Upper lobe of left lung (tissue), 6 donors: ENCODE measurements around the gene SELENOM. TPM values are rescaled to one million over a fixed set of nuclear protein-coding genes. Genes with fewer than 3 reads are reported as not detected.

Experiments used
- ATAC-seq, 2 donors: fragments of 200-7000 bp; cut with Tn5 transposase; one replicate each; pipeline ENCODE4 v1.9.1; 2022; ENCODE audit warnings: mild to moderate bottlenecking in 2 of 2, moderate library complexity in 2 of 2; ENCODE audit not compliant: low FRiP score in 2 of 2
- DNase-seq, 2 donors: peaks; one replicate each; pipeline ENCODE4 v3.0.0-alpha.2; 2019 to 2020
- H3K27ac ChIP-seq, 4 donors: fragments of 200-600 bp; sonication (generic); one replicate each; pipeline ENCODE4 v1.5.1; 2016 to 2019
- H3K27me3 ChIP-seq, 4 donors: fragments of 200-600 bp; sonication (generic); one replicate each; pipeline ENCODE4 v1.5.1; 2017 to 2019
- H3K36me3 ChIP-seq, 4 donors: fragments of 200-600 bp; sonication (generic); one replicate each; pipeline ENCODE4 v1.5.1; 2016 to 2019
- H3K4me1 ChIP-seq, 4 donors: fragments of 200-600 bp; sonication (generic); one replicate each; pipeline ENCODE4 v1.5.1; 2018 to 2019
- H3K4me3 ChIP-seq, 4 donors: fragments of 200-600 bp; sonication (generic); one replicate each; pipeline ENCODE4 v1.5.1; 2017 to 2019; ENCODE audit warnings: mild to moderate bottlenecking in 2 of 4, moderate library complexity in 1 of 4
- H3K9me3 ChIP-seq, 4 donors: fragments of 200-600 bp; sonication (generic); one replicate each; pipeline ENCODE4 v1.5.1; 2018 to 2019
- EP300 ChIP-seq, 4 donors: sonication (generic); formaldehyde crosslinking; IDR thresholded peaks; one replicate each; pipeline ENCODE4 v1.5.1; 2017; ENCODE audit warnings: antibody characterized with exemption in 4 of 4, control low read depth in 2 of 4
- POLR2A ChIP-seq, 4 donors: fragments of 450-650 bp; IDR thresholded peaks; one replicate each; pipeline ENCODE4 v1.5.1; 2016 to 2017; ENCODE audit warnings: antibody characterized with exemption in 4 of 4, mild to moderate bottlenecking in 2 of 4
- POLR2AphosphoS5 ChIP-seq, 2 donors: sonication (generic); formaldehyde crosslinking; IDR thresholded peaks; one replicate each; pipeline ENCODE4 v1.5.1; 2017; ENCODE audit warnings: antibody characterized with exemption in 2 of 2
- WGBS, 2 donors: methylation state at CpG; one replicate each; pipeline ENCODE4 v1.1.5; 2017 to 2018; 5-methylcytosine and 5-hydroxymethylcytosine counted together
- total RNA-seq, 6 donors: library from RNA; depleted of rRNA in 4 of 6; stranded (reverse); fragments of >200 nt in 4 of 6; gene quantifications; one replicate each; pipeline versions ENCODE4 v1.1.0 to v1.2.1, GENCODE V29; 2016 to 2021
- TF ChIP-seq, protein P1 (sequence below), 6 experiments: fragments of 450-650 bp in 4 of 6; fragments of 200-600 bp in 2 of 6; sonication (generic) in 2 of 6; IDR thresholded peaks; one replicate each; pipeline ENCODE4 v1.5.1; 2016 to 2019; ENCODE audit warnings: antibody characterized with exemption in 6 of 6
- donor health status: DM: no; HTN: no; CAD: no; lungs with moderate emphysema.
- donor health status: DM: no; HTN: yes; CAD: no; lungs with severe emphysema.

Gene SELENOM
- total RNA-seq, 6 donors from 2014 or later: 51.3 to 154 (median 99.7) TPM

DNA sequence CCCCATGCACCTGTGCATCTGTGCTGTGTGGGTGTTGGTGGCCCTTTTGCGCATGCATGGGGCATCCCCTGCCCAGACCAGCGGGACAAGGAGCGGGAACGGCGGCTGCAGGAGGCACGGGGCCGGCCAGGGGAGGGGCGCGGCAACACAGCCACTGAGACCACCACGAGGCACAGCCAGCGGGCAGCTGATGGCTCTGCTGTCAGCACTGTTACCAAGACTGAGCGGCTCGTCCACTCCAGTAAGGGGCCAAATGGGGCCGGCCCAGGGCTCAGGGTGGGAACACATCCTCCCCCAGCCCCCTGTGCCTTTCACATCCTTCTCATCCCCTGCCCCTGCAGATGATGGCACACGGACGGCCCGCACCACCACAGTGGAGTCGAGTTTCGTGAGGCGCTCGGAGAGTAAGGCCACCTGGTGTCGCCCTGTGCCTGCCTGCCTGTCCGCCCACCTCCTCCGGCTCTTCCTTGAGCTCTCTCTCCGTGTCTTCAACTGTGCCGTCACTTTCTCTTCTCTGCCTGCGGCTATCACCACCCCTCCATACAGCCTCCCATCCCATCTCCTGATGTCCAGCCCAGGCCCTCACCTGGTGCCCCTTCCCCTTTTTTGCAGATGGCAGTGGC lies 10.6 kb downstream of the SELENOM start:
- ATAC-seq (no peak), DNase-seq (peak in 1 of 2 donors; percentile 76)
- peaks cover 4 to 95% (median 58%) of the 10 kb centered on the region in 4 donors for H3K36me3 ChIP-seq
- no peaks in the 10 kb centered on the region for H3K27me3 ChIP-seq
- no peaks in the 10 kb centered on the region for H3K9me3 ChIP-seq
- peaks cover 0 to 5% (median 2%) of the 10 kb centered on the region in 4 donors for H3K4me1 ChIP-seq
- whole genome bisulfite sequencing, 2 donors: 89 to 91% methylated on average over 14 to 27 of the region's 27 CpGs
- no peak overlapping the region for H3K27ac ChIP-seq
- no peak overlapping the region for H3K4me3 ChIP-seq
- no peak for TF ChIP-seq POLR2A (IDR thresholded peaks at IDR 0.05)
- TF ChIP-seq EP300 (IDR thresholded peaks at IDR 0.05): no peak
- TF ChIP-seq POLR2AphosphoS5 (IDR thresholded peaks at IDR 0.05): no peak
- TF ChIP-seq, protein P1, sequence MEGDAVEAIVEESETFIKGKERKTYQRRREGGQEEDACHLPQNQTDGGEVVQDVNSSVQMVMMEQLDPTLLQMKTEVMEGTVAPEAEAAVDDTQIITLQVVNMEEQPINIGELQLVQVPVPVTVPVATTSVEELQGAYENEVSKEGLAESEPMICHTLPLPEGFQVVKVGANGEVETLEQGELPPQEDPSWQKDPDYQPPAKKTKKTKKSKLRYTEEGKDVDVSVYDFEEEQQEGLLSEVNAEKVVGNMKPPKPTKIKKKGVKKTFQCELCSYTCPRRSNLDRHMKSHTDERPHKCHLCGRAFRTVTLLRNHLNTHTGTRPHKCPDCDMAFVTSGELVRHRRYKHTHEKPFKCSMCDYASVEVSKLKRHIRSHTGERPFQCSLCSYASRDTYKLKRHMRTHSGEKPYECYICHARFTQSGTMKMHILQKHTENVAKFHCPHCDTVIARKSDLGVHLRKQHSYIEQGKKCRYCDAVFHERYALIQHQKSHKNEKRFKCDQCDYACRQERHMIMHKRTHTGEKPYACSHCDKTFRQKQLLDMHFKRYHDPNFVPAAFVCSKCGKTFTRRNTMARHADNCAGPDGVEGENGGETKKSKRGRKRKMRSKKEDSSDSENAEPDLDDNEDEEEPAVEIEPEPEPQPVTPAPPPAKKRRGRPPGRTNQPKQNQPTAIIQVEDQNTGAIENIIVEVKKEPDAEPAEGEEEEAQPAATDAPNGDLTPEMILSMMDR (IDR thresholded peaks at IDR 0.05): no peak

DNA sequence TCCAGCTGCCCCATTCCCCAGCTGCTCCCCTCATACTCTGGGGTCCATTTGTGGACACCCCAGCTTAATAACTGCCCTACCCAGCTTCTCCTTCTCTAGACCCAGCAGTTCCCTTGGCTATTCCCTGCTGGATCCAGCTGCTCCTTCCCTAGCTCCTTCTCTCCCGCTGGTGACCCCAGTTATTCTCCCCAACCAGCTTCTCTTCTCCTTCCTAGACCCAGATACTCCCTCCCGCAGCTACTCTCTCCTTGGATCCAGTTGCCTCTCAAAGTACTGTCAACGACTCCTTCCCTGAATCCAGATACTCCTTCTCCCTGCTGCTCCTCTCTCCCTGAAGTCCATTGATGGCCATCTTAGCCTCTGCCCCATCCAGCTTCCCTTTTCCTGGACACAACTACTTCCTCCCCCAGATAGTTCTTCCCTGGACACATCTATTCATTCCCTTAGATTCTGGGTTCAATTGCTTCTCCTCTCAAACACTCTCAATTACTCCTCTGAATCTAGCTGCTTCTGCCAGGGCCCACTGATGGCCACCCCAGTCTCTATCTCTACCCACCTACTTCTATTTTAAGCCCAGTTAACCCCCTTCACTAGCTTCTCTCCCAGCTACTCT lies 11.6 kb downstream of the SELENOM start:
- Histone ChIP-seq H3K4me3 (no peak overlapping the region), H3K27ac (no peak overlapping the region), H3K36me3 (peaks cover 4 to 98% (median 65%) of the 10 kb centered on the region in 4 donors), H3K27me3 (no peaks in the 10 kb centered on the region), H3K4me1 (peaks cover 0 to 5% (median 2%) of the 10 kb centered on the region in 4 donors), H3K9me3 (no peaks in the 10 kb centered on the region)
- ATAC-seq (no peak), DNase-seq (no peak)
- TF ChIP-seq POLR2A (IDR thresholded peaks at IDR 0.05): no peak
- TF ChIP-seq EP300 (IDR thresholded peaks at IDR 0.05): no peak
- no peak for TF ChIP-seq POLR2AphosphoS5 (IDR thresholded peaks at IDR 0.05)
- TF ChIP-seq, protein P1 (IDR thresholded peaks at IDR 0.05): no peak
- WGBS, 2 donors: 91 to 97% methylated on average over 3 of the region's 3 CpGs

DNA sequence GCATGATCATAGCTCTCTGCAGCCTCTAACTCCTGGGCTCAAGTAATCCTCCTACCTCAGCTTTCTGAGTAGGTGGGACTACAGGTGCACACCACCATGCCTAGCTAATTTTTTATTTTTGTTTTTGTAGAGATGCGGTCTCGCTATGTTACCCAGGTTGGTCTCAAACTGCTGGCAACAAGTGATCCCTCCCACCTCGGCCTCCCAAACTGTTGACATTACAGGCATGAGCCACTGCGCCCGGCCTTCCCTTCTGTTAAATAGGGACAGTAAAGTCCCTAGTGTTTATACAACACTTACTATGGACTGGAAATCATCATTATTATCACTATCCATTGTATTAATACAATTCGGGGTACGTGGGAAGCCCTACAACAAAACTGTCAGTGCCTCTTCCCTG lies 12.6 kb downstream of the SELENOM start:
- ATAC-seq (no peak), DNase-seq (no peak)
- H3K27me3 ChIP-seq: no peaks in the 10 kb centered on the region
- no peak overlapping the region for H3K4me3 ChIP-seq
- TF ChIP-seq POLR2AphosphoS5 (IDR thresholded peaks at IDR 0.05): no peak
- TF ChIP-seq, protein P1 (IDR thresholded peaks at IDR 0.05): no peak
- no peak for TF ChIP-seq POLR2A (IDR thresholded peaks at IDR 0.05)
- TF ChIP-seq EP300 (IDR thresholded peaks at IDR 0.05): no peak
- peaks cover 5 to 98% (median 66%) of the 10 kb centered on the region in 4 donors for H3K36me3 ChIP-seq
- H3K27ac ChIP-seq: no peak overlapping the region
- WGBS, 2 donors: 97% methylated on average over 7 of the region's 7 CpGs
- peaks cover 0 to 5% (median 2%) of the 10 kb centered on the region in 4 donors for H3K4me1 ChIP-seq
- H3K9me3 ChIP-seq: no peaks in the 10 kb centered on the region

DNA sequence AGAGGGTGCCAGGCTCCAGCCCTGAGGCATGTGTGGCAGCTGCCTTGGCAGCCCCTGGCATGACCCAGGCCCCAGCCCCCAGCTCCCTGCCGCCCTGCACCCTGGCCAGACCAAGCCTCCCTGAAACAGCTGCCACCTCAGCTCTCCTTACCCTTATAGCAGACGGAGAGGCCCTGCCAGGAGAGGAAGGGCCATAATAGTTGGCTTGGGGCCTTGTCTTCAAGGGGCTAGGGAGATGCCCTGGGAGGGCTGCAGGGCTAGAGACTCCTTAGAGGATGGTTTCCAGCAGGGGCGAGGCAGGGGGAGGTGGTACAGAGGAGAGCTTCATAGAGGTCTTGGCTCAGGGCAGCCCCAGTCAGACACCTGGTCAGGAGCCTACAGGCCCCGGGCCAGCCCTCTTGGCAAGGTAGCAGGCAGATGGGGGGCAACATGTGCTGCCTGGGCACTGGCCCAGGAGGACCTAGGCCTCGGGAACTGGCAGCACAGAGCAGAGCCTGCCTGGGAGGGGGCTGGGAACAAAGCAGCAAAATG lies 13.3 kb downstream of the SELENOM start:
- ATAC-seq (no peak), DNase-seq (no peak)
- Histone ChIP-seq H3K27ac (peak overlapping the region in 2 of 4 donors; percentile 49 to 61), H3K27me3 (no peaks in the 10 kb centered on the region), H3K4me1 (peaks cover 0 to 5% (median 3%) of the 10 kb centered on the region in 4 donors), H3K9me3 (no peaks in the 10 kb centered on the region), H3K4me3 (no peak overlapping the region), H3K36me3 (peaks cover 2 to 98% (median 64%) of the 10 kb centered on the region in 4 donors)
- WGBS, 2 donors: 71 to 76% methylated on average over 2 to 5 of the region's 5 CpGs
- TF ChIP-seq, protein P1 (IDR thresholded peaks at IDR 0.05): no peak
- TF ChIP-seq POLR2A (IDR thresholded peaks at IDR 0.05) (no peak), EP300 (IDR thresholded peaks at IDR 0.05) (no peak), POLR2AphosphoS5 (IDR thresholded peaks at IDR 0.05) (no peak)
